Activated CD8-positive, alpha-beta memory T cell treated with anti-CD3 and anti-CD28 coated beads, Interleukin-2, amount 50 U/mL, for 1 hour (primary cell): ENCODE results near the gene CBX5.
"Not testable (repeated sequence)": the region's sequence is repeated elsewhere in the genome, so short reads cannot be mapped to it uniquely, and the experiment has no call there.

Experiments used
- DNase-seq: peaks from one replicate; pipeline ENCODE4 v3.0.0-alpha.2; 2020; ENCODE audit errors: extremely low read depth

The CBX5 gene

GRCh38 chr12:54294152-54294952, 14.4 kb upstream of the CBX5 start:
- no peak for DNase-seq

- no peak for DNase-seq
Measured at GRCh38 chr12:54292931-54293241, 13.0 kb upstream of the CBX5 start.

- DNase-seq, result no peak
Measured at GRCh38 chr12:54292083-54292930, 12.4 kb upstream of the CBX5 start.

GRCh38 chr12:54287261-54288157, 7.6 kb upstream of the CBX5 start:
- DNase-seq, result no peak

DNA sequence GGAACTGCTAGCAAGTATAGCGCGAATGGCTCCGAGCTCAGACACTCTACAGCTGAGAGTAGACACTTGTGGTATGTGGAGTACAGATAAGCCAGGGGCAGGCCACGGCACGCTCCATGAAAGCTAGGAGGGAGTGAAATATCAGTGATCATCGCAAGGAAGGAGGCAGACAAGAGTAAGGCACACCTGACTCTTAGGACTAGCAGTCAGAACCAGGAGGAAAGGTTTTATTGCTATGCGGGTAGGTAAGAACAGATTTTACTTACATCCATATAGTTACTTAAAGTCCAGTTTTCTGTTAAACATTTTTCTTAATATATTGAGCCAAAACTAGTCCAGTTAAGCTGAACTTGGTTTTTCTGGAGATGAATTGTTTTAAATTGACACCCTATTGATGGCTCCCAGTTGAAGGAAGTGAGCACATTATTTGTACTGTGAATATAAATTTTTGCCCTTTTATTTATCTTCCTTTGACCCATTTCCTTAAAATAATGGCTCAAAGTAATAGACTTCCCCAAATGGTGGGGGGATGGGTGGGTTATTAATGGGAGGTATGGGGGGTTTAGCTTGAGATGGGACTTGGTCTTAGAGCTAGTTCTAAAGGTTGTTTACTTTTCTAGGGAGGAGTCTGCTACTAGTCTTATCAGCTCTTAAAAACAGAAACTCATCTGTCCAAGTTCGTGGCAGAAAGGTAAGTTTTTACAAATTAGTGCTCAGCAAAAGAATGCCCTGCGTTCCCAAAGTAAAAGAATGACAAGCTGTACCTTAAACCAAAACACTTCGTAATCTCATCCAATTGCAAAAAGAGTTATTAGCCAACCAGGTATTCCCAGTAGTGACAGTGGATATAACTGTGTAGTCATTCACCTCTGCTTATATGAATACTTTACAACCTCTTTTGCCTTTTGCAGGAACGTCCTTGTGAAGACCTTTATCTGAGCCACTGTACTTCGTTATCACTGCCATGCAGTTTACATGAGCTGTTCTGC, 6.4 kb upstream of the CBX5 start:
- DNase-seq, result no peak

GRCh38 chr12:54285150-54286041, 5.5 kb upstream of the CBX5 start:
- DNase-seq, result no peak

DNA sequence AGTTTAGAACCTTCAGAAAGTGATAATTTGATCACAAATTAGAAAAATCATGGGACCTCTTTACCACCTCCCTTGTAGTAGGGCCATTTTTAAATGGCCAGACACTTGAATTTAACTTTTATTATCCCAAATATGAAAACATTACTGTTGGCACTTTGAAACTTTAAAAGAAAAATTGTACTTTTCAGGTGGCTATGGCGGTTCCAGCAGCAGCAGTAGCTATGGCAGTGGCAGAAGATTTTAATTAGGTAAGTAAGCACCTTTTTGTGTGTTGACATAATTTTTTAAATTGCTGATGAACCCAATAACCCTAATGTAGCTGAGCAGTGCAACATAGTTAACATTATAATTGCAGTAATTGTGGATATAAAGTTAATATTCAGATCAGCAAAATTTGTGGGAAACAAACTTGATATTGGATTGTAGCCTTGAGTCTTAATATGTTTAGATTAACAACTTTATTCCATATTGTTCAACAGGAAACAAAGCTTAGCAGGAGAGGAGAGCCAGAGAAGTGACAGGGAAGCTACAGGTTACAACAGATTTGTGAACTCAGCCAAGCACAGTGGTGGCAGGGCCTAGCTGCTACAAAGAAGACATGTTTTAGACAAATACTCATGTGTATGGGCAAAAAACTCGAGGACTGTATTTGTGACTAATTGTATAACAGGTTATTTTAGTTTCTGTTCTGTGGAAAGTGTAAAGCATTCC, 4.3 kb upstream of the CBX5 start:
- not testable (repeated sequence) for DNase-seq

GRCh38 chr12:54282949-54283593, 3.1 kb upstream of the CBX5 start:
- no peak for DNase-seq

- DNase-seq, result not testable (repeated sequence)
Measured at GRCh38 chr12:54281694-54282093, 1.8 kb upstream of the CBX5 start.

DNA sequence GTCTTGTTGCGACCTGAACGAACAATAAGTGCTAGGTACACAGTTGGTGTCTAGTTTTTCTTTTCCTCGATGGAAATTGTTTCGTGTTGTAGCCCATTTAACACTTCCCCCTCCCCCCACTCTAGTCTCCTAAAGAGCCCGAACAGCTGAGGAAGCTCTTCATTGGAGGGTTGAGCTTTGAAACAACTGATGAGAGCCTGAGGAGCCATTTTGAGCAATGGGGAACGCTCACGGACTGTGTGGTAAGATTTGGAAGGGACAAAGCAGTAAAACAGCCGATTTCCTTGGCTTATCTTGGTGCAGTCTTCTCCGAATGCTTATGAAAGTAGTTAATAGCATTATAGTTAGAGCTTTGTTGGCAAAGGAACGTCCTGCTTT, 1.3 kb upstream of the CBX5 start:
- not testable (repeated sequence) for DNase-seq

GRCh38 chr12:54280468-54281260, 742 bp upstream of the CBX5 start, which contains the start of gene HNRNPA1:
Gene HNRNPA1, plus strand, starts transcription at chr12:54280726. Its CDS starts 82 bp downstream, at chr12:54280808.
- peak; percentile 97 for DNase-seq

DNA sequence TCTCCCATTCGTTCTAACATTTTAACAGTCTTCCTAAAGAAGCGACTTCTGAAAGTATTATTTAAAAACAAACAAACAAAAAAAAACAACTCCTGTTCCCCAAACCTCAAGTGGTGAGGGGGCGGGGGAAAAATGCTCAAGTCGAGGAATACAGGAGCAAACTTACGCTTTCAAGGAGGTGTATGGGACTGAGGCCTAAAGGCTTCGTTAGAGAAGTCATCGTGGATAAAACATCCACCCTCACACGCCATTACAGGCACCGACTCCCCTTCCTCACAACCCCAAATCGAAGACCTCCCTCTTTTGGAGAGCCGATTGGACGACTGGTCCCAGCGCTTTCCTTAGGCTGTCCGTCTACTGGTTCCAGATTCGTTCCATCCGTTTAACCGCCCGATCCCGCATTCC, 693 bp downstream of the CBX5 start:
- DNase-seq, result no peak

GRCh38 chr12:54277823-54278276, 2.1 kb downstream of the CBX5 start:
- no peak for DNase-seq

DNA sequence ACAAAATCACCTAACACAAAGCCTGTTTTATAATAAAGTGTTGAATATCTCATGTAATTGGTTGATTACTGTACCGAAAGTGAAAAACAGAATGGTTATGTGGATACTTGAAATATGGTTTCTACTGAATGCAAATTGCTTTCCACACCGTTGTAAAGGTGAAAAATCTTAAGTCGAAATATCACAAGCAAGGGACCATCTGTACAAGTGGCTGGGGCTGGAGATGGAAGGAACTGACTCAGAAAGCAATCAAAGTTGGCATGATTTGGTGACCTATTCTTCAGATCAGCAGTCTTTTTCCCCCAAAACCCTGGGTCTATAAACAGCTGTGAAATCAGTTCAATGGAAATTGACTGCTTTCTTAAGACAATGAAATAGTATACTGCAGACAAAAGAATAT, 3.6 kb downstream of the CBX5 start:
- no peak for DNase-seq

DNA sequence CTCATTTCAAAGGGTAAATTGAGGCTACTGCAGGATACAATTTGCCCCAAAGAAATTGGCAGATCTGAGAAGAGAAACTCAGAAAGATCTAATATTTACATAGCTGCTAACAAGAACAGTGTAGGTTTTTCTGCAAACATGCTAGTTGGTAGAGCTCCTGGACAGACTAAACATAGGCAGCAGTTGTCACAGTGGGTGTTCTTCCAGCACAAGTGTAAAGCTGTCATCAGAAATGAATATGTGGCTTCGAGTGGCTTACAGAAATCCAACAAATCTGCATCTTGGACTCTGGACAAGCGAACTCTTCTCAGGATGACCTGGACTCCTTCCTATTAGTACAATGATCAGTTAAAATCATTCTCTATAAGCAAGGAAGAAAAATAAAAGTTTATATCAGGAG, 5.9 kb downstream of the CBX5 start:
- no peak for DNase-seq

DNA sequence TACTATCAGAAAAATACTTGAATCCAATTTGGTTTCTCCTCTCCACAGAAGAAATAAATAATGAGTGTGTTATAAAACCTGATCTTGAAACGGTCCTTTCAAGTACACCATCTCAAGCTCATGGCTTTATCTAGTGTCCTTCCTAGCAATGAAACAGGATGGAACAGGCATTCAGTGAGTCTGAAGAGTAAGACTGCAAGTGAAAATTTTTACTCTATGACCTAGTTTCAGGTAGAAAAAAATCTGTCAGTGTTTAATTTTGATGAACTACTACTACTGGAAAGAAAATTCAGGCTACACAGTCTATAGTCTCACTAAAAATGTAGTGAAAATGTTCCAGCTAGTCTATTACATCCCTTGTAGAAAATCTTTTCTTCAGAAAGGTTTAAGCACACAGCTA, 7.7 kb downstream of the CBX5 start:
- DNase-seq, result no peak

DNA sequence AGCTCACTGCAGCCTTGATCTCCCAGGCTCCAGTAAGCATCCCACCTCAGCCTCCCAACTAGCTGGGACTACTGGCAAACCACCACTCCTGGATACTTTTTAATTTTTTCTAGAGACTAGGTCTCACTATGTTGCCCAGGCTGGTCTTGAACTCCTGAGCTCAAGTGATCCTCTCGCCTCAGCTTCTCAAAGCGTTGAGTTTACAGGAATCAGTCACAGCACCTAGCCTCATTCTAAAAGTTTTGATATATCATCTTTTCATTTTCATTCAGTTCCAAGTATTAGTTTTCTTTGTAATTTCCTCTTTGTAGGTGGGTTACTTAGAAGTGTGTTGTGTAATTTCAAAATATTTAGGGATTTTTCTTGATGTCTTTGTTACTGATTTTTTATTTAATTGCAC, 9.6 kb downstream of the CBX5 start:
- DNase-seq, result no peak

DNA sequence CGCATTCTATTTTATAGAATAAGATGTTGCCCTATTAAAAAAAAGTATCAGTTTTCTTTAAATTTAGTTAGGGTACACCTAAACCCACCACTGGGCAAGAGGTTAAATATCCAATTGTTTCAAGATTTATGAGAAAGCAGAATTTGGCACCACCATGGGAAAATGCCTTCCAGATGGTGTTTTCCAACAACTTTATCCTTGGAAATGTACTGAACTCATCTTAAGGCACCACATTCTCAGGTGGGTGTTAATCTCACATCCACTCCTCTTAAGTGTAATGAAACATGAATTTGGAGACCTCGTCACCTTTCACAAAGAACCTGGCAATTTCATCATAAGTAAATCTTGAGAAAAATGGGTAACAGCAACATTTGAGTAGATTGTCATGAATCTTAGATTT, 13.1 kb downstream of the CBX5 start:
- no peak for DNase-seq
